Measurements from ENCODE around the gene NMRAL1.

- TF ChIP-seq CTCF (IDR thresholded peaks at IDR 0.05; ENCODE audit: low read length), result no peak
- no peak for TF ChIP-seq EZH2 (IDR thresholded peaks at IDR 0.05; ENCODE audit: borderline replicate concordance, low read length)
Observed at GRCh38 chr16:4487955-4488498, 13.6 kb upstream of the NMRAL1 start.

Data from OCI-LY1 (cell line).